ENCODE results near the gene MYOD1.

Gene MYOD1

DNA sequence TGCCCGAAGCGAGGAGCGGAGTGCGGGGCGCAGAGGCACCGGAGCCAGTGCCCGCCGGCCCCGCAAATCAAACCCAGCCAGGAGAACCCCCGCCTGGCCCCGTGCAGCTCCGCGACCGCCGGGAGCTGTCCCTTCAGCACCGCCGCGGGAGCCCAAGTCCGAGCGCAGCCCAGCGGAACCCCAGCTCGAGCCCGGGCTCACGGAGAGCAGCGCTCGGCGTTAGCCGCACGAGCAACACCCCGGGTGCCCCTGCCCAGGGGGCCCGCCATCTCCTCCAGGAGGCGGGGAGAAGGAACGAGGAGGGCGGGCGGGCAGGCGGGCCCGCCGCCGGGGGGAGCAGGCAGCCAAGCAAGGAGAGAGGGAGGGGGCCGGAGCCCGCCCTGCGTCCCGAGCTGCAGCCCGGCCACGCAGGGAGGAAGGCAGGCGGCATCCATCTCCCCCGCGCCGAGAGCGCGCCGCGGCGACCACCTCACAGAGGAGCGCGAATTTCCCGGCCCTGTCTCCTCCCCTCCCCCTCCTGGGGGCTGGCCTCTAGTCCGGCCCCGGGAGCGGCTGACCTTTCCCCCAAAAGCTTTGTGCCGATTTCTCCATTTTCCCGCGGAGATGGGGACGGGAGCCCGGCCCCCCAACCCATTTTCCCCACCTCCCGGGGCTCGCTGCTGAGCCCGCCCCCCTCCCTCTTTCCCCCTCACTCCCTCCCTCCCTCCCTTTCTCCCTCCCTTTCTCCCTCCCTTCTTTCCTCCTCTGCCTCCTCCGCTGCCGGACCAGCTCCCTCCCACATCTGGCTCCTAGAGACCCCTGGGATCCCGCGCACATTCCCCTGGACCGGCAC is 15.8 kb downstream of the MYOD1 start:
- TF ChIP-seq, protein P1, sequence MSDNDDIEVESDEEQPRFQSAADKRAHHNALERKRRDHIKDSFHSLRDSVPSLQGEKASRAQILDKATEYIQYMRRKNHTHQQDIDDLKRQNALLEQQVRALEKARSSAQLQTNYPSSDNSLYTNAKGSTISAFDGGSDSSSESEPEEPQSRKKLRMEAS (IDR thresholded peaks at IDR 0.05): peak; percentile 59
- no peak; the same call in 1 of the 2 replicates for TF ChIP-seq NFIC (IDR thresholded peaks at IDR 0.05)
- no peak for TF ChIP-seq RAD21 (IDR thresholded peaks at IDR 0.05; ENCODE audit: low read depth)
- TF ChIP-seq CREB1 (IDR thresholded peaks at IDR 0.05; ENCODE audit: low read depth): no peak
- 0 out of 2 replicates have a peak, but pooled peaks have one; percentile 21 for TF ChIP-seq TEAD4 (IDR thresholded peaks at IDR 0.05)
- TF ChIP-seq, protein P2, sequence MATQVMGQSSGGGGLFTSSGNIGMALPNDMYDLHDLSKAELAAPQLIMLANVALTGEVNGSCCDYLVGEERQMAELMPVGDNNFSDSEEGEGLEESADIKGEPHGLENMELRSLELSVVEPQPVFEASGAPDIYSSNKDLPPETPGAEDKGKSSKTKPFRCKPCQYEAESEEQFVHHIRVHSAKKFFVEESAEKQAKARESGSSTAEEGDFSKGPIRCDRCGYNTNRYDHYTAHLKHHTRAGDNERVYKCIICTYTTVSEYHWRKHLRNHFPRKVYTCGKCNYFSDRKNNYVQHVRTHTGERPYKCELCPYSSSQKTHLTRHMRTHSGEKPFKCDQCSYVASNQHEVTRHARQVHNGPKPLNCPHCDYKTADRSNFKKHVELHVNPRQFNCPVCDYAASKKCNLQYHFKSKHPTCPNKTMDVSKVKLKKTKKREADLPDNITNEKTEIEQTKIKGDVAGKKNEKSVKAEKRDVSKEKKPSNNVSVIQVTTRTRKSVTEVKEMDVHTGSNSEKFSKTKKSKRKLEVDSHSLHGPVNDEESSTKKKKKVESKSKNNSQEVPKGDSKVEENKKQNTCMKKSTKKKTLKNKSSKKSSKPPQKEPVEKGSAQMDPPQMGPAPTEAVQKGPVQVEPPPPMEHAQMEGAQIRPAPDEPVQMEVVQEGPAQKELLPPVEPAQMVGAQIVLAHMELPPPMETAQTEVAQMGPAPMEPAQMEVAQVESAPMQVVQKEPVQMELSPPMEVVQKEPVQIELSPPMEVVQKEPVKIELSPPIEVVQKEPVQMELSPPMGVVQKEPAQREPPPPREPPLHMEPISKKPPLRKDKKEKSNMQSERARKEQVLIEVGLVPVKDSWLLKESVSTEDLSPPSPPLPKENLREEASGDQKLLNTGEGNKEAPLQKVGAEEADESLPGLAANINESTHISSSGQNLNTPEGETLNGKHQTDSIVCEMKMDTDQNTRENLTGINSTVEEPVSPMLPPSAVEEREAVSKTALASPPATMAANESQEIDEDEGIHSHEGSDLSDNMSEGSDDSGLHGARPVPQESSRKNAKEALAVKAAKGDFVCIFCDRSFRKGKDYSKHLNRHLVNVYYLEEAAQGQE (IDR thresholded peaks at IDR 0.05; ENCODE audit: low read depth): peak; percentile 91
- TF ChIP-seq, protein P3, sequence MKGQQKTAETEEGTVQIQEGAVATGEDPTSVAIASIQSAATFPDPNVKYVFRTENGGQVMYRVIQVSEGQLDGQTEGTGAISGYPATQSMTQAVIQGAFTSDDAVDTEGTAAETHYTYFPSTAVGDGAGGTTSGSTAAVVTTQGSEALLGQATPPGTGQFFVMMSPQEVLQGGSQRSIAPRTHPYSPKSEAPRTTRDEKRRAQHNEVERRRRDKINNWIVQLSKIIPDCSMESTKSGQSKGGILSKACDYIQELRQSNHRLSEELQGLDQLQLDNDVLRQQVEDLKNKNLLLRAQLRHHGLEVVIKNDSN (IDR thresholded peaks at IDR 0.05): 0 out of 2 replicates have a peak, but pooled peaks have one; percentile 25
- no peak for TF ChIP-seq FOXM1 (IDR thresholded peaks at IDR 0.05; ENCODE audit: borderline replicate concordance, low read depth)
- TF ChIP-seq TAF1 (IDR thresholded peaks at IDR 0.05; ENCODE audit: low read depth): no peak
- peak; percentile 18; the same call in 1 of the 2 replicates for TF ChIP-seq YY1 (IDR thresholded peaks at IDR 0.05; ENCODE audit: low read depth)
- TF ChIP-seq TCF12 (IDR thresholded peaks at IDR 0.05; ENCODE audit: low read depth): peak; percentile 50; the same call in 1 of the 2 replicates
- TF ChIP-seq ZBTB7A (IDR thresholded peaks at IDR 0.05; ENCODE audit: low read depth): peak; percentile 42; the same call in 1 of the 2 replicates
- no peak for TF ChIP-seq CEBPB (IDR thresholded peaks at IDR 0.05)
- TF ChIP-seq EGR1 (IDR thresholded peaks at IDR 0.05): no peak
- TF ChIP-seq EP300 (IDR thresholded peaks at IDR 0.05; ENCODE audit: borderline replicate concordance): no peak

DNA sequence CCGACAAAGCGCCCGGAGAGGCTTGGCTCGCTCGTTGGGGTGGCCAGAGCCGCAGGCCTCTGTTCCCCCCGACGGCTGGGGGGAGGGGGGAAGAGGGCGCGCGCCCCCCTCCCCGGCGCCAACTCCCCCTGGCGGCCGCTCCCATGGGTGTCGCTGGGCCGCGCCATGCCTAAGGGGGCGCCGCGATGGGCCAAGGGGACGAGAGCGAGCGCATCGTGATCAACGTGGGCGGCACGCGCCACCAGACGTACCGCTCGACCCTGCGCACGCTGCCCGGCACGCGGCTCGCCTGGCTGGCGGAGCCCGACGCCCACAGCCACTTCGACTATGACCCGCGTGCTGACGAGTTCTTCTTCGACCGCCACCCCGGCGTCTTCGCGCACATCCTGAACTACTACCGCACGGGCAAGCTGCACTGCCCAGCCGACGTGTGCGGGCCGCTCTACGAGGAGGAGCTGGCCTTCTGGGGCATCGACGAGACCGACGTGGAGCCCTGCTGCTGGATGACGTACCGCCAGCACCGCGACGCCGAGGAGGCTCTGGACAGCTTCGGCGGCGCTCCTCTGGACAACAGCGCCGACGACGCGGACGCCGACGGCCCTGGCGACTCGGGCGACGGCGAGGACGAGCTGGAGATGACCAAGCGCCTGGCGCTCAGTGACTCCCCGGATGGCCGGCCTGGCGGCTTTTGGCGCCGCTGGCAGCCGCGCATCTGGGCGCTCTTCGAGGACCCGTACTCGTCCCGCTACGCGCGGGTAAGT is 16.6 kb downstream of the MYOD1 start:
- TF ChIP-seq NFIC (IDR thresholded peaks at IDR 0.05): no peak
- no peak for TF ChIP-seq EGR1 (IDR thresholded peaks at IDR 0.05)
- no peak for TF ChIP-seq EP300 (IDR thresholded peaks at IDR 0.05; ENCODE audit: borderline replicate concordance)
- TF ChIP-seq YY1 (IDR thresholded peaks at IDR 0.05; ENCODE audit: low read depth): no peak
- TF ChIP-seq TAF1 (IDR thresholded peaks at IDR 0.05; ENCODE audit: low read depth): no peak
- no peak for TF ChIP-seq FOXM1 (IDR thresholded peaks at IDR 0.05; ENCODE audit: borderline replicate concordance, low read depth)
- TF ChIP-seq, protein P1 (IDR thresholded peaks at IDR 0.05): no peak
- TF ChIP-seq, protein P3 (IDR thresholded peaks at IDR 0.05): no peak
- TF ChIP-seq ZBTB7A (IDR thresholded peaks at IDR 0.05; ENCODE audit: low read depth): no peak
- no peak for TF ChIP-seq TCF12 (IDR thresholded peaks at IDR 0.05; ENCODE audit: low read depth)
- TF ChIP-seq, protein P2 (IDR thresholded peaks at IDR 0.05; ENCODE audit: low read depth): no peak
- TF ChIP-seq CREB1 (IDR thresholded peaks at IDR 0.05; ENCODE audit: low read depth): no peak
- no peak for TF ChIP-seq CEBPB (IDR thresholded peaks at IDR 0.05)
- no peak for TF ChIP-seq TEAD4 (IDR thresholded peaks at IDR 0.05)

DNA sequence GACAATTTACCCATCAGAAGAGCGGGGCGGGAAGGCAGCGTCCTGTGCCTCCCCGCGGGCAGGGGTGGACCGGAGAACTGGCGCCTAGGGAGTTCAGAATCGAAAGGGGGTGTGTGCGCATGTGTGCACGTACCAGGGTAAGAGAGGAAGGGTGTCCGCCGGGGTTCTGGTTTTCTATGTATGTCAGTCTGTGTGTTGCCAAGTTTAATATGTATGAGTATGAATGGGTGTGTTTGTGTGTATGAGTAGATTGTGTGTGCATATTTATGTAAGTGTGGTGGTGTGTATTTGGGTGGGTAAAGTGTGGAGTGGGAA is 17.2 kb downstream of the MYOD1 start:
- TF ChIP-seq CEBPB (IDR thresholded peaks at IDR 0.05) (no peak), RAD21 (IDR thresholded peaks at IDR 0.05; ENCODE audit: low read depth) (no peak), YY1 (IDR thresholded peaks at IDR 0.05; ENCODE audit: low read depth) (no peak), NFIC (IDR thresholded peaks at IDR 0.05) (no peak), CREB1 (IDR thresholded peaks at IDR 0.05; ENCODE audit: low read depth) (no peak), ZBTB7A (IDR thresholded peaks at IDR 0.05; ENCODE audit: low read depth) (no peak), FOXM1 (IDR thresholded peaks at IDR 0.05; ENCODE audit: borderline replicate concordance, low read depth) (no peak), TEAD4 (IDR thresholded peaks at IDR 0.05) (no peak)
- TF ChIP-seq, protein P1 (IDR thresholded peaks at IDR 0.05): no peak

DNA sequence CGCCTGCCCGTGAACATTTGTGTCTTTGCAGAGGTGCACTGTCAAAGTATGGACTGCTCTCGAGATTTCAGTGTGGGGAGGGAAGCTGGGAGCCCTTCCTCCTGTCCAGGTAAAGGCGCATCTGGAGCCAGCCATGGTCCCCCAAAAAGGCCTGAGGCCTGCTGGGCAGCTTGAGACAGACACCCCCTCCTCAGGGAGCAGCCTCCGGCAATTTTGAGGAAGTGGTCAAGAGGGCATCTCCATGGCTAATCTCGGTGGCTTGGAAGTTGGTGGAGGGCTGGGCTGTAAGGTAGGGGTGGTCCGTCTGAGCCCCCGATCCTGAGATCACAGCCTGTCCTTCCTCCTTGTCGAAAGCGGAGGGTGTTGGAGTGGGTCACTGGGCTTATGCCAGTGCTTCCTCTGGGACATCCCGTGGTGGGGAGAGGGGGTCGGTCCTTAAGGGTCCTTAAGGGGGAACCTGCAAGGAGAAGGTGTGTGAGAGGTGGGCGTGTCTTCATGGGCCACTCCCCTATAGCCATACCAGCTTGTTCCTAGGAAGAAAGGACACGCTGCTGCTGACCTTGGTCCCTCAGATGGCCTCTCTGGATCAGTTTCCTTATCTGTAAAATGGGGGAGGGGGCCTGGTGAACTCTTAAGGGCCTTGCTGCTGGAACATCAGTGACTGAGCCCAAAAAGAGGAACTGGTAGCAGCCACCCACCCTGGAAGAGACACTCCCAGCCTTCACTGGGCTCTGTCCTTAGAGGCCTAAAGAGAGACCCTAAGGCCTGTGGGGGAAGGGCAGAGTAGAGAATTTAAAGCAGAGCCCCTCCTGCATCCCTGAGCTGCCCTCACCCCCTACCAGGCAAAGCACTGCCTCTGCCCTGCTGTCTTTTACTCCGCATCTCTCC is 17.8 kb downstream of the MYOD1 start:
- TF ChIP-seq NFIC (IDR thresholded peaks at IDR 0.05) (no peak), RAD21 (IDR thresholded peaks at IDR 0.05; ENCODE audit: low read depth) (no peak), TAF1 (IDR thresholded peaks at IDR 0.05; ENCODE audit: low read depth) (no peak), CREB1 (IDR thresholded peaks at IDR 0.05; ENCODE audit: low read depth) (no peak), FOXM1 (IDR thresholded peaks at IDR 0.05; ENCODE audit: borderline replicate concordance, low read depth) (no peak)
- TF ChIP-seq, protein P2 (IDR thresholded peaks at IDR 0.05; ENCODE audit: low read depth): no peak

Data from Ishikawa (cell line).